ENCODE data around the gene RTEL1. TPM values are rescaled to one million over a fixed set of nuclear protein-coding genes. Genes with fewer than 3 reads are reported as not detected.

Gene RTEL1
- total RNA-seq, 1 donor from 2014 or later: 16.8 TPM

- DNase-seq (ENCODE audit: low read depth, low spot score): no peak
These were observed 31.2 kb downstream of the RTEL1 start for GRCh38 chr20:63689046-63690002.

GRCh38 chr20:63690003-63690897 is 32.1 kb downstream of the RTEL1 start:
- no peak for DNase-seq (ENCODE audit: low read depth, low spot score)

- DNase-seq (ENCODE audit: low read depth, low spot score): no peak
These were observed 33.0 kb downstream of the RTEL1 start for GRCh38 chr20:63690898-63691710.

- DNase-seq (ENCODE audit: low read depth, low spot score): no peak
These were observed 33.8 kb downstream of the RTEL1 start for GRCh38 chr20:63691711-63692435.

- DNase-seq (ENCODE audit: low read depth, low spot score): no peak
These were observed 34.4 kb downstream of the RTEL1 start for GRCh38 chr20:63692436-63693082.

- no peak for DNase-seq (ENCODE audit: low read depth, low spot score)
These were observed 35.1 kb downstream of the RTEL1 start for GRCh38 chr20:63693083-63693732.

GRCh38 chr20:63693733-63694583 is 35.8 kb downstream of the RTEL1 start:
- DNase-seq (ENCODE audit: low read depth, low spot score): no peak

GRCh38 chr20:63694584-63695423 is 36.7 kb downstream of the RTEL1 start:
- DNase-seq (ENCODE audit: low read depth, low spot score): no peak

GRCh38 chr20:63695424-63696305 is 37.6 kb downstream of the RTEL1 start:
- DNase-seq (ENCODE audit: low read depth, low spot score): no peak

- no peak for DNase-seq (ENCODE audit: low read depth, low spot score)
These were observed 38.2 kb downstream of the RTEL1 start for GRCh38 chr20:63696306-63696627.

- DNase-seq (ENCODE audit: low read depth, low spot score): no peak
These were observed 38.7 kb downstream of the RTEL1 start, which contains the start of gene TNFRSF6B for GRCh38 chr20:63696628-63697356. Gene TNFRSF6B (plus strand): TSS chr20:63696652. CDS start chr20:63696768, 116 bp downstream.

- DNase-seq (ENCODE audit: low read depth, low spot score): no peak
These were observed 39.3 kb downstream of the RTEL1 start for GRCh38 chr20:63697357-63697867.

GRCh38 chr20:63697868-63698545 is 39.9 kb downstream of the RTEL1 start:
- DNase-seq (ENCODE audit: low read depth, low spot score): no peak

GRCh38 chr20:63698739-63699465 is 40.8 kb downstream of the RTEL1 start:
- DNase-seq (ENCODE audit: low read depth, low spot score): peak; percentile 64

Data from pulmonary artery endothelial cell (primary cell).